Suprapubic skin (tissue), 4 donors: Measurements from ENCODE around the gene TCF12.

ENCODE experiments used
- EP300 ChIP-seq: sonication (generic); formaldehyde crosslinking; IDR thresholded peaks from one replicate; pipeline ENCODE4 v1.6.1; 2017; ENCODE audit warnings: antibody characterized with exemption
- POLR2A ChIP-seq, 2 donors: fragments of 450-650 bp; IDR thresholded peaks; one replicate each; pipeline ENCODE4 v1.6.1; 2017; ENCODE audit warnings: antibody characterized with exemption in 2 of 2, mild to moderate bottlenecking in 2 of 2, moderate library complexity in 2 of 2
- POLR2AphosphoS5 ChIP-seq, 3 donors: sonication (generic); formaldehyde crosslinking; IDR thresholded peaks; one replicate each; pipeline ENCODE4 v1.6.1; 2017; ENCODE audit warnings: antibody characterized with exemption in 3 of 3
- TF ChIP-seq, protein P1 (sequence below), 2 donors: fragments of 200-600 bp in 1 of 2; fragments of 450-650 bp in 1 of 2; sonication (generic) in 1 of 2; IDR thresholded peaks; one replicate each; pipeline ENCODE4 v1.5.1; 2016 to 2019; ENCODE audit warnings: antibody characterized with exemption in 2 of 2, mild to moderate bottlenecking in 1 of 2, moderate library complexity in 1 of 2

DNA sequence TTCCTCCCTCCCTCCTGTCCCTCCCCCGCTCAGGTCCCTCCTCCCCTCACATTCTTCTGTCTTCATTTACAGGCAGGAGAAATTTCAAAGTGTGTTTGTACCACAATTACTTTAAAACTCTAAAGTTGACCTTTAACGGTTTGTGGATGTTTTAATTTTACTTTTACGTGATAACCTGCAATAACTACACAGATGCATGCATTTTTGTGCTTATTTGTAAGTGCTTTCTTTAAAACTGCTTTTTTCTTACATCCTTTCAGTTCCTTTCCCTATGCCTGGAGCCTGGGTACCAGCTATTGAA, 406.1 kb downstream of the TCF12 start:
- TF ChIP-seq, protein P1, sequence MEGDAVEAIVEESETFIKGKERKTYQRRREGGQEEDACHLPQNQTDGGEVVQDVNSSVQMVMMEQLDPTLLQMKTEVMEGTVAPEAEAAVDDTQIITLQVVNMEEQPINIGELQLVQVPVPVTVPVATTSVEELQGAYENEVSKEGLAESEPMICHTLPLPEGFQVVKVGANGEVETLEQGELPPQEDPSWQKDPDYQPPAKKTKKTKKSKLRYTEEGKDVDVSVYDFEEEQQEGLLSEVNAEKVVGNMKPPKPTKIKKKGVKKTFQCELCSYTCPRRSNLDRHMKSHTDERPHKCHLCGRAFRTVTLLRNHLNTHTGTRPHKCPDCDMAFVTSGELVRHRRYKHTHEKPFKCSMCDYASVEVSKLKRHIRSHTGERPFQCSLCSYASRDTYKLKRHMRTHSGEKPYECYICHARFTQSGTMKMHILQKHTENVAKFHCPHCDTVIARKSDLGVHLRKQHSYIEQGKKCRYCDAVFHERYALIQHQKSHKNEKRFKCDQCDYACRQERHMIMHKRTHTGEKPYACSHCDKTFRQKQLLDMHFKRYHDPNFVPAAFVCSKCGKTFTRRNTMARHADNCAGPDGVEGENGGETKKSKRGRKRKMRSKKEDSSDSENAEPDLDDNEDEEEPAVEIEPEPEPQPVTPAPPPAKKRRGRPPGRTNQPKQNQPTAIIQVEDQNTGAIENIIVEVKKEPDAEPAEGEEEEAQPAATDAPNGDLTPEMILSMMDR (IDR thresholded peaks at IDR 0.05), result no peak
- TF ChIP-seq POLR2A (IDR thresholded peaks at IDR 0.05) (no peak), POLR2AphosphoS5 (IDR thresholded peaks at IDR 0.05) (no peak), EP300 (no peak)
